Esophagus muscularis mucosa (tissue), 4 donors: Measurements from ENCODE around the gene SLC32A1. TPM values are rescaled to one million over a fixed set of nuclear protein-coding genes. Genes with fewer than 3 reads are reported as not detected.

Experiments
- DNase-seq: peaks from one replicate; pipeline ENCODE4 v3.0.0-alpha.2; 2017; ENCODE audit errors: extremely low spot score
- H3K27ac ChIP-seq, 4 donors: fragments of 200-600 bp; sonication (generic); replicated peaks in 1 of 4; 1 replicate in 3 of 4; 2 replicates in 1 of 4; pipeline ENCODE4 v1.5.1; 2016 to 2019; ENCODE audit warnings: mild to moderate bottlenecking in 1 of 4
- H3K27me3 ChIP-seq, 4 donors: fragments of 200-600 bp; sonication (generic); one replicate each; pipeline versions ENCODE4 v1.5.1 to v1.6.0; 2016 to 2019
- H3K36me3 ChIP-seq, 4 donors: fragments of 200-600 bp; sonication (generic); one replicate each; pipeline ENCODE4 v1.5.1; 2016 to 2019
- H3K4me1 ChIP-seq, 4 donors: fragments of 200-600 bp; sonication (generic); one replicate each; pipeline ENCODE4 v1.5.1; 2016 to 2019
- H3K4me3 ChIP-seq, 4 donors: fragments of 200-600 bp; sonication (generic); 1 replicate in 2 of 4; 2 replicates in 2 of 4; pipeline ENCODE4 v1.5.1; 2016 to 2019; ENCODE audit warnings: mild to moderate bottlenecking in 4 of 4, moderate library complexity in 1 of 4
- H3K9me3 ChIP-seq, 4 donors: fragments of 200-600 bp; sonication (generic); 1 replicate in 3 of 4; 2 replicates in 1 of 4; pipeline ENCODE4 v1.5.1; 2016 to 2019
- CTCF ChIP-seq, 3 experiments: fragments of 200-600 bp in 2 of 3; fragments of 450-650 bp in 1 of 3; sonication (generic) in 2 of 3; IDR thresholded peaks; one replicate each; pipeline ENCODE4 v1.5.1; 2017 to 2019; ENCODE audit warnings: antibody characterized with exemption in 3 of 3, mild to moderate bottlenecking in 2 of 3, moderate library complexity in 1 of 3
- EP300 ChIP-seq: sonication (generic); formaldehyde crosslinking; IDR thresholded peaks from one replicate; pipeline ENCODE4 v1.6.1; 2017; ENCODE audit warnings: antibody characterized with exemption
- POLR2A ChIP-seq: fragments of 450-650 bp; IDR thresholded peaks from one replicate; pipeline ENCODE4 v1.6.1; 2017; ENCODE audit warnings: antibody characterized with exemption, moderate library complexity, mild to moderate bottlenecking, low read depth
- POLR2AphosphoS5 ChIP-seq, 2 donors: sonication (generic); formaldehyde crosslinking; IDR thresholded peaks; one replicate each; pipeline ENCODE4 v1.6.1; 2017; ENCODE audit warnings: antibody characterized with exemption in 2 of 2
- WGBS: methylation state at CpG from one replicate; pipeline ENCODE4 v1.1.5; 2018; 5-methylcytosine and 5-hydroxymethylcytosine counted together
- intact Hi-C: fragments of 100-400 bp; cut with DNase I; formaldehyde crosslinking; loops from one replicate; pipeline ENCODE4 v1.15.1; 2023
- total RNA-seq, 4 donors: library from RNA; depleted of rRNA; stranded (reverse); fragments of >200 nt; gene quantifications; one replicate each; pipeline versions ENCODE4 v1.1.0 to v1.2.1, GENCODE V29; 2016

Gene SLC32A1
- total RNA-seq, 4 donors from 2014 or later: not detected

GRCh38 chr20:38755324-38755910 lies 31.1 kb downstream of the SLC32A1 start:
- 66% methylated on average over 6 of the region's 6 CpGs for WGBS
- no peak overlapping the region for H3K4me3 ChIP-seq
- no peak overlapping the region for H3K27ac ChIP-seq
- H3K27me3 ChIP-seq: no peaks in the 10 kb centered on the region
- H3K9me3 ChIP-seq: no peaks in the 10 kb centered on the region
- intact Hi-C loops: no loop called here
- peaks cover 28 to 88% (median 72%) of the 10 kb centered on the region in 4 donors for H3K36me3 ChIP-seq
- DNase-seq: no peak
- TF ChIP-seq POLR2AphosphoS5 (IDR thresholded peaks at IDR 0.05) (no peak), CTCF (IDR thresholded peaks at IDR 0.05) (no peak), POLR2A (no peak), EP300 (no peak)
- H3K4me1 ChIP-seq: no peaks in the 10 kb centered on the region

DNA sequence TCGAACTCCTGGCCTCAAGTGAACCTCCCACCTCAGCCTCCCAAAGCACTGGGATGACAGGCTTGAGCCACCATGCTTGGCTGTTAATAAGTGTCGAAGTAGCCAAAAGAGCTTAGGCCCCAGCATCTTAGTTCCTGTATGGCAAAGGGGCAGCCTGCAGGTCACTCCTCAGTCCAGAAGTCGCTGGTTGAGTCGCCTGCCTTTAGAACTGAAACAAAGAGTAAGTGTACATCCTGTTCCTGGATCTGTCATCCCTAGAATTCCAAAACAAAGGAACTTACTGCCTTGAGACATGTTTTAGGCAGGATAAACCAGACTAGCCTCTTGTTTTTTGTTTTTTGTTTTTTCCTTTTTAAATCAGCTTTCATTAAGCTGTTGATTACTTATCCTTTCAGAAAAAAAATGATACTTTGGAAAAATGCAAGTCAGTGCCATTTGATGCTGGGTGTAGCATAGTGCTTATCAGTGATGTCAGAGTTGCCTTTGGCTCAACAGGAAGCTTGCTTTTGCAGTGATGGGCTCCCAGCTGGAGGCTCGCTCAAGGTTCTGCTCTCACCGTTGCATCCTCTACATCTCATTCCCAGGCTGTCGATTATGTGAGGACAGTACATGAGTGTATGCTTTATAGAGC lies 33.0 kb downstream of the SLC32A1 start:
- Histone ChIP-seq H3K9me3 (no peaks in the 10 kb centered on the region), H3K27me3 (no peaks in the 10 kb centered on the region), H3K4me1 (no peaks in the 10 kb centered on the region), H3K4me3 (no peak overlapping the region), H3K36me3 (peaks cover 43 to 99% (median 83%) of the 10 kb centered on the region in 4 donors), H3K27ac (no peak overlapping the region)
- 71% methylated on average over 6 of the region's 7 CpGs for WGBS
- TF ChIP-seq EP300 (no peak), POLR2AphosphoS5 (IDR thresholded peaks at IDR 0.05) (no peak), POLR2A (no peak), CTCF (IDR thresholded peaks at IDR 0.05) (no peak)
- intact Hi-C loops: no loop called here
- no peak for DNase-seq

DNA sequence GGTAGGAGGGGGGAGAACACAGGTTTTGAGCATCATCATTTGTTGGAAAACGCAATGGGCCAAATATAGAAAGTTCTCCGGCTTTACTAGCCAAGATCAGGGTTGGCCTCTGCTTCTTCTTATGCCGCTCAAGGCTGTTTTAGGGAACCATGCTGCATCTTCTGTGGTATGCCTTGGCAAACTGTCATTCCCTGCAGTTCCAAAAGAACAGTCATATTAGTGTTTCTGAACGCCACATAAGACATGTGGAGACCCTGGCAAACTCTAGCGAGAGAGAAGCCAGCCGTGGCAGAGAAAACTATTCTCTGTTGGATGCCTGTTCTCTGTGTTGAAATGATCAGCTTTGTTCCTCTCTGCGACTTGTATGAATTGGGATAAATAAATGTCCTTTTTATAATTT lies 34.8 kb downstream of the SLC32A1 start:
- intact Hi-C loops: no loop called here
- no peak for DNase-seq
- H3K27ac ChIP-seq: no peak overlapping the region
- no peaks in the 10 kb centered on the region for H3K9me3 ChIP-seq
- no peak overlapping the region for H3K4me3 ChIP-seq
- H3K27me3 ChIP-seq: no peaks in the 10 kb centered on the region
- WGBS: 91% methylated on average over 7 of the region's 7 CpGs
- TF ChIP-seq POLR2AphosphoS5 (IDR thresholded peaks at IDR 0.05) (no peak), CTCF (IDR thresholded peaks at IDR 0.05) (no peak), EP300 (no peak), POLR2A (no peak)
- H3K4me1 ChIP-seq: no peaks in the 10 kb centered on the region
- H3K36me3 ChIP-seq: peaks cover 57 to 100% (median 92%) of the 10 kb centered on the region in 4 donors

- WGBS: 91% methylated on average over 3 of the region's 4 CpGs
- TF ChIP-seq EP300: no peak
- no peak for TF ChIP-seq POLR2AphosphoS5 (IDR thresholded peaks at IDR 0.05)
- no peak for TF ChIP-seq POLR2A
- TF ChIP-seq CTCF (IDR thresholded peaks at IDR 0.05): no peak
- Histone ChIP-seq H3K27ac (no peak overlapping the region), H3K36me3 (peaks cover 58 to 100% (median 91%) of the 10 kb centered on the region in 4 donors), H3K27me3 (no peaks in the 10 kb centered on the region), H3K9me3 (no peaks in the 10 kb centered on the region), H3K4me1 (no peaks in the 10 kb centered on the region), H3K4me3 (no peak overlapping the region)
- intact Hi-C loops: no loop called here
- no peak for DNase-seq
Observed at GRCh38 chr20:38760978-38761377, 36.7 kb downstream of the SLC32A1 start.
